A549 (cell line): Measurements from ENCODE around the gene MMP17. TPM values are rescaled to one million over a fixed set of nuclear protein-coding genes. Genes with fewer than 3 reads are reported as not detected.

ENCODE experiments used
- ATAC-seq, 2 experiments: fragments of 200-7000 bp in 1 of 2; fragments of >200 bp in 1 of 2; cut with Nextera tagmentation in 1 of 2; cut with Tn5 transposase in 1 of 2; 3 replicates each; pipeline versions ENCODE4 v1.8.0 to v1.9.1; 2018 to 2020; ENCODE audit warnings: mild to moderate bottlenecking in 1 of 2, moderate library complexity in 1 of 2
- CTCF ChIA-PET: fragments of 300-600 bp; sonication (Branson Sonifier 250); formaldehyde crosslinking; extraction: SDS; loops from one replicate; lab custom pipeline; 2021; ENCODE audit warnings: antibody characterized with exemption, inconsistent platforms; lab: Yijun Ruan, JAX
- POLR2A ChIA-PET: fragments of 350-600 bp; formaldehyde crosslinking; extraction: SDS; loops from one replicate; lab custom pipeline; 2021; ENCODE audit warnings: antibody characterized with exemption, inconsistent platforms; lab: Yijun Ruan, JAX
- DNase-seq, 2 experiments: peaks; one replicate each; pipeline versions ENCODE4 v3.0.0 to v3.0.0-alpha.2; 2011 to 2016; ENCODE audit warnings: low read depth in 1 of 2, low spot score in 1 of 2
- FAIRE-seq: peaks from 2 replicates; lab custom pipeline; 2011; peaks lifted over from hg19 to GRCh38; lab: Jason Lieb, UNC
- H3K27ac ChIP-seq, 2 experiments: fragments of >200 bp; sonication (Bioruptor Twin); formaldehyde crosslinking; 3 replicates each; pipeline ENCODE4 v1.5.1; 2016 to 2017
- H3K4me1 ChIP-seq: fragments of >200 bp; sonication (Bioruptor Twin); formaldehyde crosslinking; 3 replicates; pipeline ENCODE4 v1.6.1; 2016
- H3K4me2 ChIP-seq: fragments of >200 bp; sonication (Bioruptor Twin); formaldehyde crosslinking; 3 replicates; pipeline ENCODE4 v1.6.1; 2016
- H3K4me3 ChIP-seq: fragments of >200 bp; sonication (Bioruptor Twin); formaldehyde crosslinking; 3 replicates; pipeline ENCODE4 v1.5.1; 2016
- H3K9me3 ChIP-seq: fragments of >200 bp; sonication (Bioruptor Twin); formaldehyde crosslinking; 3 replicates; pipeline ENCODE4 v1.6.1; 2016
- GATA3 ChIP-seq: IDR thresholded peaks from 2 replicates; pipeline ENCODE4 v1.6.1; 2012; ENCODE audit warnings: borderline replicate concordance
- JUN ChIP-seq, 2 experiments: fragments of >200 bp; sonication (Bioruptor Twin); formaldehyde crosslinking; IDR thresholded peaks; 2 replicates in 1 of 2; 3 replicates in 1 of 2; pipeline ENCODE4 v1.6.1; 2016 to 2017
- KDM1A ChIP-seq: fragments of 200-600 bp; sonication (generic); IDR thresholded peaks from 2 replicates; pipeline ENCODE4 v1.6.1; 2016; ENCODE audit warnings: low read depth, mild to moderate bottlenecking
- POLR2AphosphoS2 ChIP-seq: conservative IDR thresholded peaks from 2 replicates; pipeline ENCODE4 v1.6.1; 2012; ENCODE audit warnings: low read length, improper control_type of control experiment, inconsistent platforms
- RFX5 ChIP-seq: fragments of 450-650 bp; IDR thresholded peaks from 2 replicates; pipeline ENCODE4 v1.7.1; 2014; ENCODE audit warnings: antibody characterized with exemption, mild to moderate bottlenecking, moderate library complexity
- SREBF2 ChIP-seq: fragments of 450-650 bp; IDR thresholded peaks from 2 replicates; pipeline ENCODE4 v1.6.1; 2014; ENCODE audit warnings: mild to moderate bottlenecking, moderate library complexity
- ZC3H11A ChIP-seq: fragments of 450-650 bp; IDR thresholded peaks from 2 replicates; pipeline ENCODE4 v1.6.1; 2014; ENCODE audit warnings: antibody characterized with exemption, mild to moderate bottlenecking
- WGBS: methylation state at CpG from one replicate; pipeline ENCODE4 v1.1.6; 2017; ENCODE audit errors: missing lambda C conversion rate; 5-methylcytosine and 5-hydroxymethylcytosine counted together
- polyA plus RNA-seq, 4 experiments: library from polyadenylated mRNA; depleted of rRNA in 3 of 4; stranded (reverse); fragments of >200 nt; fragmentation: RNase III in 1 of 4; extraction: RNeasy Plus Mini Kit Qiagen cat#74134 plus additional on column Dnase treatment in 1 of 4; gene quantifications; 2 replicates in 3 of 4; 3 replicates in 1 of 4; pipeline ENCODE4 v1.2.3, GENCODE V29; 2011 to 2017
- TF ChIP-seq, protein P1 (sequence below): fragments of 150-350 bp; IDR thresholded peaks from 2 replicates; pipeline ENCODE4 v1.6.1; 2014; ENCODE audit warnings: low read depth, mild to moderate bottlenecking, low read length
- TF ChIP-seq, protein P2 (sequence below): fragments of >200 bp; sonication (Bioruptor Twin); formaldehyde crosslinking; IDR thresholded peaks from 3 replicates; pipeline ENCODE4 v1.6.1; 2016
- TF ChIP-seq, protein P3 (sequence below): fragments of 200-600 bp; sonication (generic); IDR thresholded peaks from 2 replicates; pipeline ENCODE4 v1.6.1; 2016; ENCODE audit warnings: antibody characterized with exemption, mild to moderate bottlenecking, moderate library complexity
- TF ChIP-seq, protein P4 (sequence below): IDR thresholded peaks from 2 replicates; pipeline ENCODE4 v1.6.1; 2012

Gene MMP17
- polyA plus RNA-seq, 2 of the 4 experiments (the other 2 are of a cell fraction) = 6.2 to 7.9 TPM

DNA sequence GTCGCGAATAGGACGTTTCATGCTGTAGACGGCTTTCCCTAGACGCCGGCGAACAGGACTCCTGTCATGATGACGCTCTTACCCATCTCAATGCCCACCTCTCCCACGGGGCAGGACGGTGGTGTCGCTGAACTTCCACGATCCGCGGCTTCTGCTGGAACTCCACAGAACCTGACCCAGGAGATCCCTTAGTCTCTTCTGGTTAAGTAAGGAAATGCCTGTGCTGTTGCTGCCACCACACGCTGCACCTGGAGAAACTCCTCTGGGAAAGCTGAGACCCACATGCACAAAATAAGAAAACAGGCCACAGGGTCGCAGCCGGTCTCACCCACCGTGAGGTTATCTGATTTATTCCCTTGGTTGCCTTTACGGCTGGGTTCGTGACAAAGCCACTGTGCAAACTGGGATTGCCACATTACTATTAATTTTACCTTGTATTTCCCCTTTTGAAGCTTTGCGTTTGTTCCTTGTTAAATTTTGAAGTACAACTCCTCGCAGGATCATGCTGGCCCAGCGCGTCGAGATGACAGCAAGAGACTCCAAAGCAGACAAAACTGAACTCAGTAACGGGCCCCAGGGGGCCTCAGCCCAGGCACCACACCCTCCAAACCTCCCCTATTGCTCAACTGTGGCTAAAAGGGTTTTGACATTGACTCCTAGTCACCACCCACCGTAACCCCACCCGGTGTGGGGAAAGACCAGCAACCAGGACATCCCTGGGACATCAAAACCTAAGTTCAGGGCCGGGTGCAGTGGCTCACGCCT, 9.2 kb upstream of the MMP17 start:
- Histone ChIP-seq H3K4me2 (no peak overlapping the region), H3K9me3 (no peaks in the 10 kb centered on the region), H3K27ac (no peak overlapping the region), H3K4me1 (no peaks in the 10 kb centered on the region), H3K4me3 (no peak overlapping the region)
- 76% methylated on average over 30 of the region's 30 CpGs for WGBS
- ChIA-PET POLR2A (no interaction called here), CTCF (no interaction called here)
- FAIRE-seq (no peak), ATAC-seq (peak in 1 of 2 experiments; percentile 30; a peak in 3 of 6 replicates), DNase-seq (no peak)
- TF ChIP-seq, protein P1, sequence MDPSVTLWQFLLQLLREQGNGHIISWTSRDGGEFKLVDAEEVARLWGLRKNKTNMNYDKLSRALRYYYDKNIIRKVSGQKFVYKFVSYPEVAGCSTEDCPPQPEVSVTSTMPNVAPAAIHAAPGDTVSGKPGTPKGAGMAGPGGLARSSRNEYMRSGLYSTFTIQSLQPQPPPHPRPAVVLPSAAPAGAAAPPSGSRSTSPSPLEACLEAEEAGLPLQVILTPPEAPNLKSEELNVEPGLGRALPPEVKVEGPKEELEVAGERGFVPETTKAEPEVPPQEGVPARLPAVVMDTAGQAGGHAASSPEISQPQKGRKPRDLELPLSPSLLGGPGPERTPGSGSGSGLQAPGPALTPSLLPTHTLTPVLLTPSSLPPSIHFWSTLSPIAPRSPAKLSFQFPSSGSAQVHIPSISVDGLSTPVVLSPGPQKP = no peak

DNA sequence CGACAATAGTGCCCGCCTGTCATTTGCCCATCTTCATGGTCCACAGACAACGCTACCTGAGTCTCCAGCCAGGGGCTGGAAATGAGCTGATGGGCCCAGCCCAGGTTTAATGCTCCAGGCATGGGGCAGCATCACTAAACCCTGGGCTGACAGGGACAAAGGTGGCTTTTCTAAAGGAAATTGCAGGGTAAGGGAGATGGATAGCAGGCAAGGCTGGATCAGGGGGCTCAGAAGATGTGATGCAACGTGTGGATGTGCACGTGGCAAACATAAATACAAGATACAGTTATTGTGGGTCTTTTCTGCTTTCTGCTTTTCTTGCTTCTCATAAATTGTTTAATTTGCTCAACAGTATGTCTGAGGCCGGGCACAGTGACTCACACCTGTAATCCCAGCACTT, 3.7 kb upstream of the MMP17 start:
- H3K9me3 ChIP-seq = no peaks in the 10 kb centered on the region
- no peak for TF ChIP-seq JUN (IDR thresholded peaks at IDR 0.05)
- TF ChIP-seq, protein P2, sequence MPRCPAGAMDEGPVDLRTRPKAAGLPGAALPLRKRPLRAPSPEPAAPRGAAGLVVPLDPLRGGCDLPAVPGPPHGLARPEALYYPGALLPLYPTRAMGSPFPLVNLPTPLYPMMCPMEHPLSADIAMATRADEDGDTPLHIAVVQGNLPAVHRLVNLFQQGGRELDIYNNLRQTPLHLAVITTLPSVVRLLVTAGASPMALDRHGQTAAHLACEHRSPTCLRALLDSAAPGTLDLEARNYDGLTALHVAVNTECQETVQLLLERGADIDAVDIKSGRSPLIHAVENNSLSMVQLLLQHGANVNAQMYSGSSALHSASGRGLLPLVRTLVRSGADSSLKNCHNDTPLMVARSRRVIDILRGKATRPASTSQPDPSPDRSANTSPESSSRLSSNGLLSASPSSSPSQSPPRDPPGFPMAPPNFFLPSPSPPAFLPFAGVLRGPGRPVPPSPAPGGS = no peak
- TF ChIP-seq, protein P3, sequence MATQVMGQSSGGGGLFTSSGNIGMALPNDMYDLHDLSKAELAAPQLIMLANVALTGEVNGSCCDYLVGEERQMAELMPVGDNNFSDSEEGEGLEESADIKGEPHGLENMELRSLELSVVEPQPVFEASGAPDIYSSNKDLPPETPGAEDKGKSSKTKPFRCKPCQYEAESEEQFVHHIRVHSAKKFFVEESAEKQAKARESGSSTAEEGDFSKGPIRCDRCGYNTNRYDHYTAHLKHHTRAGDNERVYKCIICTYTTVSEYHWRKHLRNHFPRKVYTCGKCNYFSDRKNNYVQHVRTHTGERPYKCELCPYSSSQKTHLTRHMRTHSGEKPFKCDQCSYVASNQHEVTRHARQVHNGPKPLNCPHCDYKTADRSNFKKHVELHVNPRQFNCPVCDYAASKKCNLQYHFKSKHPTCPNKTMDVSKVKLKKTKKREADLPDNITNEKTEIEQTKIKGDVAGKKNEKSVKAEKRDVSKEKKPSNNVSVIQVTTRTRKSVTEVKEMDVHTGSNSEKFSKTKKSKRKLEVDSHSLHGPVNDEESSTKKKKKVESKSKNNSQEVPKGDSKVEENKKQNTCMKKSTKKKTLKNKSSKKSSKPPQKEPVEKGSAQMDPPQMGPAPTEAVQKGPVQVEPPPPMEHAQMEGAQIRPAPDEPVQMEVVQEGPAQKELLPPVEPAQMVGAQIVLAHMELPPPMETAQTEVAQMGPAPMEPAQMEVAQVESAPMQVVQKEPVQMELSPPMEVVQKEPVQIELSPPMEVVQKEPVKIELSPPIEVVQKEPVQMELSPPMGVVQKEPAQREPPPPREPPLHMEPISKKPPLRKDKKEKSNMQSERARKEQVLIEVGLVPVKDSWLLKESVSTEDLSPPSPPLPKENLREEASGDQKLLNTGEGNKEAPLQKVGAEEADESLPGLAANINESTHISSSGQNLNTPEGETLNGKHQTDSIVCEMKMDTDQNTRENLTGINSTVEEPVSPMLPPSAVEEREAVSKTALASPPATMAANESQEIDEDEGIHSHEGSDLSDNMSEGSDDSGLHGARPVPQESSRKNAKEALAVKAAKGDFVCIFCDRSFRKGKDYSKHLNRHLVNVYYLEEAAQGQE = no peak
- TF ChIP-seq RFX5 = no peak
- no peak for TF ChIP-seq KDM1A
- no peak for TF ChIP-seq ZC3H11A
- TF ChIP-seq, all 56 proteins: peak for 0
- ATAC-seq (no peak), FAIRE-seq (no peak), DNase-seq (no peak)
- 69% methylated on average over 6 of the region's 6 CpGs for WGBS
- CTCF ChIA-PET = no interaction called here
- peaks cover 3% of the 10 kb centered on the region for H3K4me1 ChIP-seq
- POLR2A ChIA-PET = no interaction called here
- no peak overlapping the region for H3K4me2 ChIP-seq
- H3K27ac ChIP-seq = no peak overlapping the region
- H3K4me3 ChIP-seq = no peak overlapping the region

DNA sequence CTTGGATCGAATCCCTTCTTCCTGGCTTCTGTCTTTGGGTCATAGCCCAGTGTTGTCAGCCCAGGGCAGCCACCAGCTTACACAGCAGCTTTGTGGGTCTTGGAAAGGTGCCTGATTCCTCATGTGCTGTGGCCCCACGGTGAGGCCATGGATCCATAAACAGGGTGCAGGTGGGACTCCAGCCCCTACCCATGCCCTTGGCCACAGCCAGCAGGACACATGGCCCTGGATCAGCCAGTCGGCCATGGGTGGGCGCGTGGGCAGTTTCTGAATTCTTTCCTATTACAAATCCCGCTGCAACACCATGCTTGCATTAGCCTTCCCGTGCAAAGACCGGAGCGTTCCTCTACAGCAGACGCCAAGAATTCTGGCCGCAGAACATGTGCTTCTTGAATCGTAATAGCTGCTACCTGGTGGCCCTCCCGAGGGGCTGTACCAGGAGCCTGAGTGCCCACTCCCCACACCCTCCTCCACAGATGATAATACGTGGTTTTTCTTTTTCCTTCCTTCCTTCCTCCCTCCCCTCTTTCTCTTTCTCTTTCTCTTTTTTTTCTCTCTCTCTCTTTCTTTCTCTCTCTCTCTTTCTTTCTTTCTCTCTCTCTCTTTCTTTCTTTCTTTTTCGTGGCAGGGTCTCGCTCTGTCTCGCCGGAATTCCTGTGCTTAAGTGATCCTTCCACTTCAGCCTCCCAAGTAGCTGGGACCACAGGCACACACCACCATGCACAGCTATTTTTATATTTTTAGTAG, 2.9 kb upstream of the MMP17 start:
- Histone ChIP-seq H3K27ac (no peak overlapping the region), H3K4me2 (no peak overlapping the region)
- no peak for ATAC-seq
- WGBS = 60% methylated on average over 18 of the region's 18 CpGs
- no peak for FAIRE-seq
- no peak for DNase-seq
- TF ChIP-seq GATA3 (no peak), SREBF2 (no peak), POLR2AphosphoS2 (no peak)
- TF ChIP-seq, protein P4, sequence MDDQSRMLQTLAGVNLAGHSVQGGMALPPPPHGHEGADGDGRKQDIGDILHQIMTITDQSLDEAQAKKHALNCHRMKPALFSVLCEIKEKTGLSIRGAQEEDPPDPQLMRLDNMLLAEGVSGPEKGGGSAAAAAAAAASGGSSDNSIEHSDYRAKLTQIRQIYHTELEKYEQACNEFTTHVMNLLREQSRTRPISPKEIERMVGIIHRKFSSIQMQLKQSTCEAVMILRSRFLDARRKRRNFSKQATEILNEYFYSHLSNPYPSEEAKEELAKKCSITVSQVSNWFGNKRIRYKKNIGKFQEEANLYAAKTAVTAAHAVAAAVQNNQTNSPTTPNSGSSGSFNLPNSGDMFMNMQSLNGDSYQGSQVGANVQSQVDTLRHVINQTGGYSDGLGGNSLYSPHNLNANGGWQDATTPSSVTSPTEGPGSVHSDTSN = no peak
- TF ChIP-seq, all 56 proteins: peak for 0
- Histone ChIP-seq H3K9me3 (no peaks in the 10 kb centered on the region), H3K4me3 (no peak overlapping the region), H3K4me1 (peaks cover 10% of the 10 kb centered on the region)
- ChIA-PET POLR2A (interaction anchor here (0.7 kb wide), 1 partner anchor 903 kb away, joined by 7 read pairs; no protein-coding TSS in a partner anchor), CTCF (interaction anchor here (0.6 to 1.6 kb wide), 5 partner anchors 11 to 328 kb away, joined by 3 to 6 read pairs (median 3); no protein-coding TSS in a partner anchor)
